Ovary (tissue), 9 donors: ENCODE results near the gene WWOX. TPM values are rescaled to one million over a fixed set of nuclear protein-coding genes. Genes with fewer than 3 reads are reported as not detected.

Source experiments
- DNase-seq, 5 donors: peaks; one replicate each; pipeline ENCODE4 v3.0.0-alpha.2; 2019 to 2020
- H3K27ac ChIP-seq, 2 donors: fragments of 200-600 bp; one replicate each; pipeline versions ENCODE4 v1.5.1 to v1.8.0; 2019 to 2022
- H3K27me3 ChIP-seq: fragments of 200-600 bp; one replicate; pipeline ENCODE4 v1.8.0; 2022
- H3K36me3 ChIP-seq: fragments of 200-600 bp; sonication (generic); one replicate; pipeline ENCODE4 v1.5.1; 2019
- H3K4me1 ChIP-seq: one replicate; pipeline ENCODE4 v1.8.1; 2013; ENCODE audit warnings: mild to moderate bottlenecking, moderate library complexity; ENCODE audit not compliant: insufficient read depth
- H3K4me3 ChIP-seq: fragments of 200-600 bp; sonication (generic); one replicate; pipeline ENCODE4 v1.5.1; 2017
- H3K9me3 ChIP-seq, 2 donors: fragments of 200-600 bp in 1 of 2; sonication (generic) in 1 of 2; one replicate each; pipeline versions ENCODE4 v1.5.1 to v1.8.1; 2013 to 2019; ENCODE audit warnings: mild to moderate bottlenecking in 1 of 2, moderate library complexity in 1 of 2
- EP300 ChIP-seq: sonication (generic); formaldehyde crosslinking; IDR thresholded peaks from one replicate; pipeline ENCODE4 v1.6.1; 2017; ENCODE audit warnings: antibody characterized with exemption
- POLR2A ChIP-seq: fragments of 450-650 bp; IDR thresholded peaks from one replicate; pipeline ENCODE4 v1.6.1; 2017; ENCODE audit warnings: antibody characterized with exemption, mild to moderate bottlenecking, moderate library complexity
- WGBS, 3 donors: extraction: QIAGEN DNeasy Blood & Tissue Kit in 1 of 3; methylation state at CpG; one replicate each; pipeline versions ENCODE4 v1.1.5 to v1.1.7; 2013 to 2017; 5-methylcytosine and 5-hydroxymethylcytosine counted together
- intact Hi-C, 4 donors: fragments of 100-400 bp; cut with DNase I; formaldehyde crosslinking; loops; one replicate each; pipeline versions ENCODE4 v1.11.0 to v1.15.1; 2022 to 2023
- polyA plus RNA-seq, 2 donors: library from polyadenylated mRNA; stranded (reverse); fragments of 200-250 nt in 1 of 2; fragments of 350-450 nt in 1 of 2; fragmentation: Illumina TruSeq in 1 of 2; extraction: RNeasy Lipid Tissue Mini Kit (QIAGEN cat#74804) in 1 of 2; gene quantifications; one replicate each; pipeline ENCODE4 v1.2.3, GENCODE V29; 2013 to 2014
- total RNA-seq, 7 donors: library from RNA; depleted of rRNA in 2 of 7; stranded (reverse); fragments of >200 nt in 2 of 7; fragmentation: NEBNext Ultra II Directional in 3 of 7; extraction: Animal tissue kit (Norgen Biotek cat#: 25700) in 3 of 7; gene quantifications; one replicate each; pipeline versions ENCODE4 v1.1.0 to v1.2.4, GENCODE V29; 2016 to 2023
- TF ChIP-seq, protein P1 (sequence below), 3 donors: fragments of 450-650 bp in 2 of 3; fragments of 200-600 bp in 1 of 3; IDR thresholded peaks; one replicate each; pipeline versions ENCODE4 v1.5.1 to v1.8.0; 2016 to 2022; ENCODE audit warnings: antibody characterized with exemption in 3 of 3, mild to moderate bottlenecking in 1 of 3
- donor health status: DM: no; HTN: no; CAD: no; lungs with moderate emphysema.
- donor health status: DM: no; HTN: no; CAD: no.
- donor health status: Bipolar disorder and iron deficiency.
- donor health status: DM: yes; HTN: yes; CAD: no.
- donor health status: DM: no; HTN: no; CAD: no.
- donor health status: DM: yes; HTN: yes; CAD: no.

The WWOX gene
- total and polyA plus RNA-seq, 9 donors: 11.0 to 40.5 (median 25.2) TPM

DNA sequence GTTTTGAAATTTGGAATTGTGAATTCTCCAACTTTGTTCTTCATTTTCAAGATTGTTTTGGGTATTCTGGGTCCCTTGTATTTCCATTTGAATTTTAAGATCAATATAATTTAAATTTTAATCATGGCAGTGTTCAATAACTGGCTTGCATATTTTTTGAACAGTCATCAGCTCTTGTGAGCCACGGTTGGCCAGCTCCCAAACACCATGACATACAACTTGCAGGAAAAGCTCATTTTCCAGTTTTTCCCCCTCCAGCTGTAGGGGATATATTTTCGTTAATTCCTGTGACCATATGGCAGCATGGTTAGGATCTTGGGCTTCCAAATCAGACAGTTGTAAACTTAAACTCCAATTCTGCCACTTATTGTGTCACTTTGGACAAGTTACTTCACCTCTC lies 690.1 kb downstream of the WWOX start:
- no peak overlapping the region for H3K4me3 ChIP-seq
- H3K4me1 ChIP-seq: no peaks in the 10 kb centered on the region
- H3K27me3 ChIP-seq: no peaks in the 10 kb centered on the region
- no peaks in the 10 kb centered on the region for H3K9me3 ChIP-seq
- no peaks in the 10 kb centered on the region for H3K36me3 ChIP-seq
- no peak overlapping the region for H3K27ac ChIP-seq
- DNase-seq: no peak
- TF ChIP-seq, protein P1, sequence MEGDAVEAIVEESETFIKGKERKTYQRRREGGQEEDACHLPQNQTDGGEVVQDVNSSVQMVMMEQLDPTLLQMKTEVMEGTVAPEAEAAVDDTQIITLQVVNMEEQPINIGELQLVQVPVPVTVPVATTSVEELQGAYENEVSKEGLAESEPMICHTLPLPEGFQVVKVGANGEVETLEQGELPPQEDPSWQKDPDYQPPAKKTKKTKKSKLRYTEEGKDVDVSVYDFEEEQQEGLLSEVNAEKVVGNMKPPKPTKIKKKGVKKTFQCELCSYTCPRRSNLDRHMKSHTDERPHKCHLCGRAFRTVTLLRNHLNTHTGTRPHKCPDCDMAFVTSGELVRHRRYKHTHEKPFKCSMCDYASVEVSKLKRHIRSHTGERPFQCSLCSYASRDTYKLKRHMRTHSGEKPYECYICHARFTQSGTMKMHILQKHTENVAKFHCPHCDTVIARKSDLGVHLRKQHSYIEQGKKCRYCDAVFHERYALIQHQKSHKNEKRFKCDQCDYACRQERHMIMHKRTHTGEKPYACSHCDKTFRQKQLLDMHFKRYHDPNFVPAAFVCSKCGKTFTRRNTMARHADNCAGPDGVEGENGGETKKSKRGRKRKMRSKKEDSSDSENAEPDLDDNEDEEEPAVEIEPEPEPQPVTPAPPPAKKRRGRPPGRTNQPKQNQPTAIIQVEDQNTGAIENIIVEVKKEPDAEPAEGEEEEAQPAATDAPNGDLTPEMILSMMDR (IDR thresholded peaks at IDR 0.05): no peak
- TF ChIP-seq EP300 (no peak), POLR2A (no peak)
- 46 to 61% (median 54%) methylated on average over 2 of the region's 2 CpGs for WGBS, 3 donors
- intact Hi-C loops: no loop called here

- TF ChIP-seq POLR2A (no peak), EP300 (no peak)
- TF ChIP-seq, protein P1 (IDR thresholded peaks at IDR 0.05): no peak
- no peaks in the 10 kb centered on the region for H3K9me3 ChIP-seq
- no peaks in the 10 kb centered on the region for H3K27me3 ChIP-seq
- no peaks in the 10 kb centered on the region for H3K36me3 ChIP-seq
- no peaks in the 10 kb centered on the region for H3K4me1 ChIP-seq
- intact Hi-C loops: no loop called here
- no peak for DNase-seq
- no peak overlapping the region for H3K4me3 ChIP-seq
- 82 to 93% (median 90%) methylated on average over 8 of the region's 8 CpGs for WGBS, 3 donors
- no peak overlapping the region for H3K27ac ChIP-seq
These were observed 691.6 kb downstream of the WWOX start for GRCh38 chr16:78791011-78791410.

- intact Hi-C loops: no loop called here
- Histone ChIP-seq H3K27me3 (no peaks in the 10 kb centered on the region), H3K4me1 (no peaks in the 10 kb centered on the region), H3K27ac (no peak overlapping the region), H3K4me3 (no peak overlapping the region), H3K36me3 (no peaks in the 10 kb centered on the region), H3K9me3 (no peaks in the 10 kb centered on the region)
- no peak for DNase-seq
- 74 to 80% (median 74%) methylated on average over 7 of the region's 7 CpGs for whole genome bisulfite sequencing, 3 donors
- TF ChIP-seq POLR2A (no peak), EP300 (no peak)
- TF ChIP-seq, protein P1 (IDR thresholded peaks at IDR 0.05): no peak
These were observed 692.5 kb downstream of the WWOX start for GRCh38 chr16:78791926-78792325.

DNA sequence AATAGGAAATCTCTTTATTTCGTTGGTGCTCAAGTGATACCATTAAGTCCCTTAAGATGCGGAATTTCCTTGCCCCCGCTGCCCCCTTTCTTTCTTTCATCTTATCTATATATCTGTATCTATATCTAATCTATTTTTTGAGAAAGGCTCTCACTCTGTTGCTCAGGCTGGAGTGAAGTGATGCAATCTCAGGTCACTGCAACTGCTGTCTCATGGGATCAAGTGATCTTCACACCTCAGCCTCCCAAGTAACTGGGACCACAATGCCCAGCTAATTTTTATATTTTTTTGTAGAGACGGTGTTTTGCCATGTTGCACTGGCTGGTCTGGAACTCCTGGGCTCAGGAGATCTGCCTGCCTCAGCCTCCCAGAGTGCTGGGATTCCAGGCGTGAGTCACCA lies 693.5 kb downstream of the WWOX start:
- Histone ChIP-seq H3K27me3 (no peaks in the 10 kb centered on the region), H3K4me1 (no peaks in the 10 kb centered on the region), H3K27ac (no peak overlapping the region), H3K9me3 (no peaks in the 10 kb centered on the region), H3K4me3 (no peak overlapping the region), H3K36me3 (no peaks in the 10 kb centered on the region)
- WGBS, 3 donors: 93 to 97% (median 96%) methylated on average over 5 of the region's 5 CpGs
- no peak for DNase-seq
- intact Hi-C loops: no loop called here
- TF ChIP-seq POLR2A: no peak
- TF ChIP-seq, protein P1 (IDR thresholded peaks at IDR 0.05): no peak
- no peak for TF ChIP-seq EP300
